ENCODE data around the gene VIPAS39.

GRCh38 chr14:77376771-77377501, 80.5 kb downstream of the VIPAS39 start, which contains the start of the genes SAMD15 and TMED8:
- TF ChIP-seq, protein P1, sequence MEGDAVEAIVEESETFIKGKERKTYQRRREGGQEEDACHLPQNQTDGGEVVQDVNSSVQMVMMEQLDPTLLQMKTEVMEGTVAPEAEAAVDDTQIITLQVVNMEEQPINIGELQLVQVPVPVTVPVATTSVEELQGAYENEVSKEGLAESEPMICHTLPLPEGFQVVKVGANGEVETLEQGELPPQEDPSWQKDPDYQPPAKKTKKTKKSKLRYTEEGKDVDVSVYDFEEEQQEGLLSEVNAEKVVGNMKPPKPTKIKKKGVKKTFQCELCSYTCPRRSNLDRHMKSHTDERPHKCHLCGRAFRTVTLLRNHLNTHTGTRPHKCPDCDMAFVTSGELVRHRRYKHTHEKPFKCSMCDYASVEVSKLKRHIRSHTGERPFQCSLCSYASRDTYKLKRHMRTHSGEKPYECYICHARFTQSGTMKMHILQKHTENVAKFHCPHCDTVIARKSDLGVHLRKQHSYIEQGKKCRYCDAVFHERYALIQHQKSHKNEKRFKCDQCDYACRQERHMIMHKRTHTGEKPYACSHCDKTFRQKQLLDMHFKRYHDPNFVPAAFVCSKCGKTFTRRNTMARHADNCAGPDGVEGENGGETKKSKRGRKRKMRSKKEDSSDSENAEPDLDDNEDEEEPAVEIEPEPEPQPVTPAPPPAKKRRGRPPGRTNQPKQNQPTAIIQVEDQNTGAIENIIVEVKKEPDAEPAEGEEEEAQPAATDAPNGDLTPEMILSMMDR (IDR thresholded peaks at IDR 0.05), result peak in 3 of 6 experiments; percentile 21 to 34 (median 32)
- TF ChIP-seq POLR2A (IDR thresholded peaks at IDR 0.05), result peak in 1 of 2 donors; percentile 81

Measured in thyroid gland (tissue), 4 donors.